Kidney (tissue), 14 donors: ENCODE measurements around the gene AP1G2. TPM values are rescaled to one million over a fixed set of nuclear protein-coding genes. Genes with fewer than 3 reads are reported as not detected.
"Not testable (repeated sequence)": the region's sequence is repeated elsewhere in the genome, so short reads cannot be mapped to it uniquely, and the experiment has no call there.

Source experiments
- DNase-seq, 5 donors: peaks; one replicate each; pipeline ENCODE4 v3.0.0-alpha.2; 2013 to 2020
- FAIRE-seq: peaks from 2 replicates; lab custom pipeline; 2012; peaks lifted over from hg19 to GRCh38; lab: Jason Lieb, UNC
- H3K27ac ChIP-seq, 2 donors: one replicate each; pipeline ENCODE4 v1.7.0; 2013; ENCODE audit warnings: low read depth in 2 of 2, low read length in 2 of 2, inconsistent platforms in 1 of 2
- H3K27me3 ChIP-seq: one replicate; pipeline ENCODE4 v1.7.1; 2013; ENCODE audit warnings: low read length, inconsistent platforms; ENCODE audit not compliant: control insufficient read depth, insufficient read depth
- H3K36me3 ChIP-seq, 3 donors: one replicate each; pipeline versions ENCODE4 v1.7.0 to v1.7.1; 2013; ENCODE audit warnings: low read length in 3 of 3, control low read depth in 1 of 3, inconsistent platforms in 1 of 3; ENCODE audit not compliant: insufficient read depth in 3 of 3, control insufficient read depth in 2 of 3
- H3K4me1 ChIP-seq, 3 donors: one replicate each; pipeline versions ENCODE4 v1.7.0 to v1.7.1; 2013; ENCODE audit warnings: low read length in 3 of 3, inconsistent platforms in 1 of 3, low read depth in 1 of 3; ENCODE audit not compliant: control insufficient read depth in 2 of 3, insufficient read depth in 2 of 3
- H3K4me3 ChIP-seq, 3 donors: one replicate each; pipeline versions ENCODE4 v1.7.0 to v1.8.1; 2013; ENCODE audit warnings: low read length in 3 of 3, control low read depth in 1 of 3, inconsistent platforms in 1 of 3
- H3K9ac ChIP-seq, 3 donors: one replicate each; pipeline versions ENCODE4 v1.7.0 to v1.7.1; 2013; ENCODE audit warnings: low read length in 3 of 3, control low read depth in 1 of 3, inconsistent platforms in 1 of 3
- H3K9me3 ChIP-seq, 3 donors: one replicate each; pipeline versions ENCODE4 v1.7.0 to v1.7.1; 2013; ENCODE audit warnings: low read length in 3 of 3, control low read depth in 1 of 3, inconsistent platforms in 1 of 3; ENCODE audit not compliant: control insufficient read depth in 2 of 3, insufficient read depth in 1 of 3
- CTCF ChIP-seq: IDR thresholded peaks from 3 replicates; pipeline ENCODE4 v1.5.1; 2012; ENCODE audit warnings: mild to moderate bottlenecking, moderate library complexity, borderline replicate concordance; ENCODE audit not compliant: insufficient read depth; ENCODE audit errors: extremely low read depth
- intact Hi-C: fragments of 100-400 bp; cut with DNase I; formaldehyde crosslinking; loops from one replicate; pipeline ENCODE4 v1.11.1; 2022
- polyA plus RNA-seq: library from polyadenylated mRNA; stranded (reverse); fragments of 350-450 nt; fragmentation: Illumina TruSeq; extraction: RNeasy Lipid Tissue Mini Kit (QIAGEN cat#74804); gene quantifications from one replicate; pipeline ENCODE4 v1.2.3, GENCODE V29; 2014; ENCODE audit warnings: low read depth, low replicate concordance; ENCODE audit not compliant: insufficient read depth
- total RNA-seq: library from RNA; stranded (reverse); fragmentation: NEBNext Ultra II Directional; extraction: Animal tissue kit (Norgen Biotek cat#: 25700); gene quantifications from one replicate; pipeline ENCODE4 v1.2.1, GENCODE V29; 2021
- donor health status: control.
- donor health status: control.
- donor health status: control.
- donor health status: control.
- donor health status: control.
- donor health status: DM: yes; HTN: yes; CAD: no.
- donor health status: Normal renal cell carcinoma (clear cell type).

Gene AP1G2
- total and polyA plus RNA-seq, 2 donors from 2014 or later, result 56.7 to 123 TPM

GRCh38 chr14:23590198-23590597 lies 22.6 kb upstream of the AP1G2 start:
- Histone ChIP-seq H3K27me3 (no peaks in the 10 kb centered on the region), H3K36me3 (no peaks in the 10 kb centered on the region), H3K27ac (no peak overlapping the region), H3K9ac (no peak overlapping the region), H3K4me1 (peaks cover 0 to 4% (median 3%) of the 10 kb centered on the region in 3 donors), H3K4me3 (no peak overlapping the region), H3K9me3 (no peaks in the 10 kb centered on the region)
- DNase-seq (no peak), FAIRE-seq (no peak)
- intact Hi-C loops, result no loop called here
- no peak for TF ChIP-seq CTCF

- H3K27me3 ChIP-seq, result no peaks in the 10 kb centered on the region
- H3K9me3 ChIP-seq, result no peaks in the 10 kb centered on the region
- no peak overlapping the region for H3K4me3 ChIP-seq
- no peak for TF ChIP-seq CTCF
- H3K4me1 ChIP-seq, result peaks cover 0 to 4% (median 3%) of the 10 kb centered on the region in 3 donors
- FAIRE-seq (no peak), DNase-seq (no peak)
- no peaks in the 10 kb centered on the region for H3K36me3 ChIP-seq
- H3K27ac ChIP-seq, result no peak overlapping the region
- intact Hi-C loops, result no loop called here
- no peak overlapping the region for H3K9ac ChIP-seq
Observed at GRCh38 chr14:23589606-23590005, 22.0 kb upstream of the AP1G2 start.

- Histone ChIP-seq H3K27ac (no peak overlapping the region), H3K9ac (no peak overlapping the region), H3K4me3 (no peak overlapping the region), H3K4me1 (peaks cover 0 to 4% (median 3%) of the 10 kb centered on the region in 3 donors), H3K36me3 (no peaks in the 10 kb centered on the region), H3K9me3 (no peaks in the 10 kb centered on the region), H3K27me3 (no peaks in the 10 kb centered on the region)
- peak; percentile 92 to 96 (median 93) for DNase-seq
- peak; percentile 80 for TF ChIP-seq CTCF
- FAIRE-seq, result no peak
- intact Hi-C loops, result no loop called here
Observed at GRCh38 chr14:23588884-23589598, 21.4 kb upstream of the AP1G2 start.

- H3K4me1 ChIP-seq, H3K9ac ChIP-seq, H3K9me3 ChIP-seq, intact Hi-C loops, H3K36me3 ChIP-seq, H3K27me3 ChIP-seq, DNase-seq, H3K4me3 ChIP-seq, H3K27ac ChIP-seq, FAIRE-seq: not testable (repeated sequence)
Observed at GRCh38 chr14:23584527-23585203, 17.1 kb upstream of the AP1G2 start.

GRCh38 chr14:23583761-23584526 lies 16.4 kb upstream of the AP1G2 start:
- DNase-seq, H3K9ac ChIP-seq, H3K9me3 ChIP-seq, H3K4me3 ChIP-seq, H3K27me3 ChIP-seq, H3K27ac ChIP-seq, H3K36me3 ChIP-seq, H3K4me1 ChIP-seq, intact Hi-C loops, FAIRE-seq: not testable (repeated sequence)
